ENCODE measurements around the gene IL33. TPM values are rescaled to one million over a fixed set of nuclear protein-coding genes. Genes with fewer than 3 reads are reported as not detected.

Gene IL33
- total RNA-seq, 1 experiment from 2014 or later: 0.10 TPM

- Histone ChIP-seq H3K9me3 (replicated peaks) (no peaks in the 10 kb centered on the region), H3K27ac (no peak overlapping the region), H3K4me1 (no peaks in the 10 kb centered on the region), H3K27me3 (no peaks in the 10 kb centered on the region), H3K36me3 (no peaks in the 10 kb centered on the region), H3K4me3 (no peak overlapping the region)
- no peak for DNase-seq
These were observed 88.6 kb downstream of the IL33 start for GRCh38 chr9:6304232-6304631.

GRCh38 chr9:6305954-6306563 is 90.5 kb downstream of the IL33 start:
- no peaks in the 10 kb centered on the region for H3K9me3 ChIP-seq (replicated peaks)
- H3K27ac ChIP-seq: no peak overlapping the region
- no peaks in the 10 kb centered on the region for H3K36me3 ChIP-seq
- no peaks in the 10 kb centered on the region for H3K4me1 ChIP-seq
- DNase-seq: peak in 1 of 2 experiments; percentile 31
- no peak overlapping the region for H3K4me3 ChIP-seq
- H3K27me3 ChIP-seq: no peaks in the 10 kb centered on the region

Other genes starting within 250 kb of the IL33 start
- 23.4 and 25.2 TPM in 2 replicates for gene RANBP6, start 200.2 kb upstream of the IL33 start, total RNA-seq (2014; rRNA removed; shearing (Covaris generic))
- gene TPD52L3, start 112.6 kb downstream of the IL33 start, total RNA-seq (2014; rRNA removed; shearing (Covaris generic)): not detected in 2 replicates
- gene UHRF2, start 197.4 kb downstream of the IL33 start, total RNA-seq (2014; rRNA removed; shearing (Covaris generic)): 40.4 and 53.8 TPM in 2 replicates